GM10847 (cell line): ENCODE results near the gene NAALAD2.

Experiments used
- POLR2A ChIP-seq: IDR thresholded peaks from 2 replicates; pipeline ENCODE4 v1.6.1; 2011; ENCODE audit not compliant: insufficient read length; ENCODE audit errors: extremely low read depth

Gene NAALAD2

DNA sequence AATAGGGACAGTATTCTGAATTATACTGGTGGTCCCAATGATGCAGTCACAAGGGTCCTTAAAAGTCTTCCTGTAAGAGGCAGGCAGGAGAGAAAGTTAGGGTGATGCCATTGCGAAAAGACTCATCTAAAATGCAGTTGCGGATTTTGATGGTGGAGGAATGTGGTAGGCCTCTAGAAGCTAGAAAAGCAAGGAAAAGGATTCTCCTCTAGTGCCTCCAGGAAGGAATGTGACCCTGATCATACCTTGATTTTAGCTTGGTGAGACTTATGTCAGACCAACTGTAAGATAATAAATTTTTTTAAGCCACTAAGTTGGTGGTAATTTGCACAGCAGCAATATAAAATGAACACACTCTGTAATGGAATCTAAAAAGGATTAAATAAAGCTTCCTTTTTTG lies 54.5 kb downstream of the NAALAD2 start:
- TF ChIP-seq POLR2A, result no peak

DNA sequence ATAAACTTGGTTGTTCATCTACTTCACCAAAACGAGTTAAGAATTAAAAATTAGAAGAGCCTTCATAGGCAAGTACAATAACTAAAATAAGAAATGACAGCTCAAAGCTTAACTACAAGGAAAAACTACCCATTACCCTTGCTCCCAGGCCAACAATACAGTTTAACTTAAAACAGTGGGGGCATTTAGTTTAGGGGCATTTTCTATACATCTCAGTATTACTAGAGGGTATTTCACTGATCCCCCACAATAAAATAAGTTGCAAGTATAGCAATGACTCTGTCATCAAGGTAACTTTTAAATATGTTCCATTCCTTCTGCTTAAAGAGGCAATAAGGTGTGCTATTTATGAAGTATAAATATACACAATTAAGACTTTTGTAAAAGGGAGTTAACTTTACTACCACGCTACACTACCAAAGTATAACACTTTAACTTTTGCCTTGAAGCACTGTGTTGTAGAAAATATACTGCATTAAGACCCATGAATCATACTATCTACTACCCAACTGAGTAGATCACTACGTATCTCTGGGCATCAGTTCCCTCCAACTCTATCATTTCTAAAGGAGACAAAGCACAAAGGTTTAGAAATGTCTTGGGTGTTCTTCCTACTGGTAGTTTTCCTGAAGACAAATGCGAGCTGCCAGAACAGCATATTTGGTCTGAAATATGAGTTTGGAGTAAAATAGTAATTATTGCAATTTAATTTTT lies 58.6 kb downstream of the NAALAD2 start:
- TF ChIP-seq POLR2A, result no peak

DNA sequence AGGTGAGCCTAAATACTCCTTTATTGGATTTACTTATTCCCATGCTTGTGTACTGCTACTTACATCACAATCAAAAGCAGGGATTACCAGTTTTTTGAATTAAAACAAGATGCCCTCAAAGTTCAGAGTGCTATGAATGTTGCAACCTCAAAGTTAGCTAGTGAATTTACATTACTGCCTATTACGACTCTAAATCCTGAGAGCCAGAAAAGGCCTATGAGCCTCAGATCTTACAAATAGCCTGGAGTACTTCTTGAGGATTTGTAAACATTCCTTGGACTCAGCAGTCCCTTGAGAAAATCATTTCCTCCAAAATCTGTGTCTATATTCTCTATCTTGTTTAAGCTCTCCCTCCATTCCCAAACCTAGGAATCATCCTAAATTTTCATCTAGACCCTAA lies 62.9 kb downstream of the NAALAD2 start:
- TF ChIP-seq POLR2A, result no peak

DNA sequence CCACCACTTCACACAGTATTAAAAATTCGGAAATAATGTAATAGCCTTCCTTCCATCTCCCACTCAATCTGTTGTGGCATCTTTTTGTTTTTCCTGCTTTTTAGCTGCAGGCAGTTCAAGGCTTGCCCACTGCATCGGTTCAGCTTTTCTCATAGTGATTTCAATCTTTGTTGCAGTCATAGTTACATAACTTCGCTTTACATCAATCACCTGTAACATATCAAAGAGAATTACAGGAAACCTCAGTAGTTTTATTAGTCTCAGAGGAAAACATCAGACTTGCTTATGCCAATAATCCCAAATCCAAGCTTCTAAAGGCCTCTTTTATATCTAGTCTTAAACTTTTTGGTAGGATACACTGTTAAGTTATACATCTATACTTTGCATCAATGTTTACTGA lies 67.9 kb downstream of the NAALAD2 start:
- no peak for TF ChIP-seq POLR2A

DNA sequence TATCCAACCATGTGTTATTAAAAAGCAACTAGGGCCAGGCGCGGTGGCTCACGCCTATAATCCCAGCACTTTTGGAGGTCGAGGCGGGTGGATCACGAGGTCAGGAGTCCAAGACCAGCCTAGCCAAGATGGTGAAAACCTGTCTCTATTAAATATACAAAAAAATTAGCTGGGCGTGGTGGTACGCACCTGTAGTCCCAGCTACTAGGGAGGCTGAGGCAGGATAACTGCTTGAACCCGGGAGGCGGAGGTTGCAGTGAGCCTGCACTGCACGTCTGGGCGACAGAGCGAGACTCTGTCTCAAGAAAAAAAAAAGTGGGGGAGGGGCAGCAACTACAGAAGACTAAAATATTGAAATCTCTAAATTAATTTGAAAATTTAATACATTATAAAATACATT lies 69.9 kb downstream of the NAALAD2 start:
- no peak for TF ChIP-seq POLR2A

DNA sequence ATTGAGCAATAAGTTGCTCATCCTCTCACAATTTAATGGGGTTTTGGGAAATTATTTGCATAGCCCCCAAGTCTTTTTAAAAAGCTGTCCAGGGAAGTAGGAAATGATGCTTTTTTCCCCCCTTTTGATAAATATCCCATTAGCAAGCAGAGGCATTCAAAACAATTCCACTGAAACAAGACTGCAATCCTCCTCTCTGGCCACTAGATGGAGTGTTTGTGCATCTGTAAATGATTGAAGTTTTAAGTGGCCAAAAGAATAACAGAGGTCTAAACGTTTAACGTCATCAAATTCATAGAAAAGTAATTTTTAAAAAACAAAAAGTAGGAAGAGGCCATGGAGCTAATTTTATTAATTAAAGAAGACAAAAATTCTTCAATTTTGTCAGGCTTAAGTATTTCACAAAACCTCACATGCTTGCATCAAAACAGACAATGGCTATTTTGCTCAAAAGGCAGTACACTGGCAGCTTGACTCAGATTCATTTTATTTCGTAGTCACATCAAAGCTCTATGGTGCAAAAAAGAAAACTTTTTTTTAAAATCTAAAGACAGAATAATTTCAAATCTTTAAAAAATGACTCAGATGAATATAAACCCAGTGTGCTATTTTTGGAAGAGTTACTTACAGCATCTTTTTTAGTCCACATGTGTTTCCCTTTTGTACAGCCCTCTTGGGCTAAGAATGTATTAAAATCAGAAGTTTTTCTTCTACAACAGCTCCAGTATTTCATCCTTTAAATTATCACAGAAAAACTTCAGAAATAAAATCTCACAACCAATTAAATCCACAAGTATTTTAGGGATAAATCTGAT lies 70.6 kb downstream of the NAALAD2 start:
- TF ChIP-seq POLR2A, result no peak

DNA sequence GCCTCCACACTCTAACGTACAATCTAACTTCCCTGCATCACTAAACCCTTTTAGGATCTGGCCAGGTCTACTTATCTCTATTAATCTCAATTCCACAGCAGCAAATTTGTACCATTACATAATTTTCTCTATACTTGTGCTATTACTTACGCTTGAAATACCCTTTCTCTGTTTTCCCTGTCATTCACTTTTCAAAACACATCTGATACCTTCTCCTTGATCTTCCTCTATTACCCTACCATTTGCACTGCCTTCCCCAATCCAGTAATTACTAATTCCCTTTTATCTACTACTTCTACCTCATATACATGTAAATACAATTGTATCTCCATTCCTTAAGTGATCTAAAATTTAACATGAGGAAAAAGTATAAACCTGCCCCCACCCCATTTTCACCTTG lies 74.4 kb downstream of the NAALAD2 start:
- no peak for TF ChIP-seq POLR2A

DNA sequence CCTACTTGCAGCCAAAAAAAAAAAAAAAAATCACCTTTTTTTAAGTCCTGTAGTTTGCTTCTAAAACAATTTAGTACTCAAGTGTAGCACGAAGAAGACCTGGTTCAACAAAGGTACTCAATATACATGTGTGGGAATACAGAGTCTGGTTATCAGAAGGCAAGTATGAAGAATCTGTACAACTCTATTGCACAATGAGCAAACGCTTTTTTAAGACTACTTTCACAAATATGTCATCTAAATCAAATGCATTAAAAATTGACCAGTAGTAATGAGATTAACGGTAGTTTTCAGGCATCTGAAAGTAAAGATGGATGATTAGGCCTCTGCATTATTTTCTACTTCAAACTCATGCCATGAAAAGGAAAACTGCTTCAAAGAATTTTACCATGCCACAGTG lies 78.9 kb downstream of the NAALAD2 start:
- TF ChIP-seq POLR2A, result no peak

DNA sequence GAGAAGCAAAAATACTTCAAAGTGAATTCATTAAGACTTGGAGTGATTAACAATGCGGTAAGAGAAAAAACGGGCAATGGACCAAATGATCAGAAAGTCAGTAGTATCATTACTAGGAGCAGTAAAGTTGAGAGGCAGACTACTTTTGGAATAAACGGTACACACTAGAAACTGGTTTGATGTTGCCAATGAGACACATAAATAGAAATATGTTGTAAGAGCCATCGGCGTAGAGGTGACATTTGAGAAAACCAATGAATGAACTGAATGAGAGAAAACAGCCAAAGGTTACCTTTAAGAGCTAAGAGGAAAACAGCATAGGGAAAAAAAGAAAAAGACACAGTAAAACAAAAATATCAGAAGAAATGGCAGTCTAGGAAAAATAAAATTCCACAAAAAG lies 82.1 kb downstream of the NAALAD2 start:
- TF ChIP-seq POLR2A, result no peak

DNA sequence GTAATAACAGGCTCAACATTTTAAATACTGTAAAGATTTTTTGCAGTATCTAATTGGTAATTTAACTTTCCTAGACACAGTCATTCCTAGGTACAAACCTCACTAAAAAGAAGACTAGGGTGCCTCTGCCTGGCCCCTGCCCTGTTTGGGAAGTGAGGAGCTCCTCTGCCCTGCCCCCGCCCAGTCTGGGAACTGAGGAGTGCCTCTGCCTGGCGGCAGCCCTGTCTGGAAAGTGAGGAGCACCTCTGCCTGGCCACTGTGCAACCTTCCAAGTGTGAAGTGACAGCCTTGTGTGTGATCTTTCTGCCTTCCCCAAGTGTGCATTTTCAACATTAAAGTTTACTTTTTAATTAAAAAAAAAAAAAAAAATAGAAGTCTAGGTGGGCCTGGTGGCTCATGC lies 84.1 kb downstream of the NAALAD2 start:
- TF ChIP-seq POLR2A, result no peak

DNA sequence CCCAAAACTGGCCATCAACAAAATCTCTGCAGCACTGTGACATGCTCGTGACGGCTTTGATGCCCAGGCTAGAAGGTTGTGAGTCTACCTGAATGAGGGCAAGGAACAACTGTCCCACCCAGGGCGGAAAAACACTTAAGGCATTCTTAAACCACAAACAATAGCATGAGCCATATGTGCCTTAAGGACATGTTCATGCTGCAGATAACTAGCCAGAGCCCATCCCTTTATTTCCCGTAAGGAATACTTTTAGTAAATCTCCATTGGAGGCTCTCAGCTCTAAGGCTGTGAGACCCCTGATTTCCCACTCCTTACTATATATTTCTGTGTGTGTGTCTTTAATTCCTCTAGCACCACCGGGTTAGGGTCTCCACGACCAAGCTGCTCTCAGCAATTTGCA lies 85.0 kb downstream of the NAALAD2 start:
- no peak for TF ChIP-seq POLR2A

DNA sequence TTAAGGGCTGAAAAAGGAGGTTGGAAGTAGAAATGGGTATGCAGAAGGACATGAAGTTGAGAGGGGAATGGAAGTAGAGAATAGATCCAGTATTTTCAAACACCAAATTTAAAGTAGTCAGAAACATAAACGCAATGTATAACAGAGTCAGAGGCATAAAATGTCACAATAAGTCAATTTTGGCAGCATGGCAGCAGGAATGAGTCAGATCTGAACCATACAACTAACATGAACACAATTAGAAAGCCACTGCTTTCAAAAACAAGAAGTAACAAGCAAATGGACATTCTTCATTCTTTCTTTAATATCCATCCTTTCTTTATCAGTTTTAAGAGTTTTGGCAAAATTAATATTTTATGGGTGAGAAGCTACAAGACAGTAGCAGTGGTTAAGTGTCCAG lies 85.9 kb downstream of the NAALAD2 start:
- no peak for TF ChIP-seq POLR2A

DNA sequence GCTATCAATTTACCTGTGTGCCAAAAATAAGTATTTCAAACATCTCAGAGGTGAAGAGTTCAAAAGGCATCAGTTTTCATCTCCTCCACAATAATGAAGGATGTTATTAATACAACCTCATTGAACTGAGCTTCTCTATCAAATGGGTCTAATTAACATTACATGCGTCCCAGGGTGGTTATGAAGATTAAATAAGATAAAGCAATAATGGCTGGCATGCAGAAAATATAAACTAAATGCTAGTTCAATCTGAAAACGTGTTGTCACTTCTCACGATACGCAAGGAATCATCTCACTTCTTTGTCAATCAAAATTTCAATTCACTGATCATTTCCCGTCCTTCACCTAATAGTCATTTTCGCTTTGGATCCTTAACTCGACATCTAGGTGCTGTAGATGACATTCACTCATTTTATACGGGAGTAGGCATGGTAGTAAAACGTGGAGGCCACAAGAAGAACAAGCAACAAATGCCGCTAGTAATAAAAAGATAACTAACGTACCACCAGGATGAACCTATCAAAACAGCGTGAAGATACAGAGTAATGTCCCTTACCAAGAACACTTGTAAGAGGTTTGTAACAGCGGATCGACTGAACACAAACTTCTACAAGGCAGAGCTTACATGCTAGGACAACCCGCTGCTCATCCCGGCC lies 87.5 kb downstream of the NAALAD2 start:
- TF ChIP-seq POLR2A, result no peak

DNA sequence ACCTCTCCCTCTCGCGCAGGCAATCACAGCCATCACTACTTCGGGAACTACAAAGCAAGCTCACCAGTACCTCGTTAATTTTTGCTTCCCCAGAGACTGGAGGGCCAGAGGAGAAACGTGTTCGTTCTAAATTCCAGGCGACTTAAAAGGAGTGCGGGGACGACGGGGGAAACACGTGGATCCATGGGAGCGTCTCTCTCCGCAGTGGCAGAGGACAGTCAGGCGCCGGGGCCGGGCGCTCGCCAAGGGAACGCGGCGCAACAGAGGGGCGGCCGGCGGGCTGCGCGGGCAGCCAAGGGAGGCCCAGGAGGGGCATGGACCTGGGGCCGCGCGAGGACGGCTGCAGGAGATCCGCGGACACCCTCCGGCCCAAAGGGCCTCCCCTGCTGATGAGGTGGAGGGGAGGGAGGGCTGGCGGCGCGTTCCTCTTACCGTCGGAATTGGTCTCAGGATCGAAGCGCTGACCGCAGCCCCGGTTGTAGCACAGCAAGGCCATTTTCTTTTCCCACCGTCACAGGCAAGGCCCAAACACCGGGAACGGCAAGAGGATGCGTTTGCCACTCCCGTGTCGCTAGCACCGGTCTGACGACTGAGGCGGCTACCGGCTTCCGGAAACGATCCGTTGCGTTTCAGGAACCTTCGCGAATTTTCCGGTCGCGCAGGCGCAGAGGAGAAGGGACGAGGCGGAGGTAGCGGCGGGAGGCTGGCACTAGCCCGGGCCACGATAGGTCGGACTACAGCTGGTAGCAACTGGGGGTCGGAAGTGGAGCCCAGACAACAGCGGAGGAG lies 88.2 kb downstream of the NAALAD2 start, which contains the start of gene CHORDC1:
TSS of gene CHORDC1 (minus strand) at position 591 of the 789 bp plus-strand sequence. CDS start at position 496, 95 bp downstream.
- TF ChIP-seq POLR2A, result peak; percentile 73

DNA sequence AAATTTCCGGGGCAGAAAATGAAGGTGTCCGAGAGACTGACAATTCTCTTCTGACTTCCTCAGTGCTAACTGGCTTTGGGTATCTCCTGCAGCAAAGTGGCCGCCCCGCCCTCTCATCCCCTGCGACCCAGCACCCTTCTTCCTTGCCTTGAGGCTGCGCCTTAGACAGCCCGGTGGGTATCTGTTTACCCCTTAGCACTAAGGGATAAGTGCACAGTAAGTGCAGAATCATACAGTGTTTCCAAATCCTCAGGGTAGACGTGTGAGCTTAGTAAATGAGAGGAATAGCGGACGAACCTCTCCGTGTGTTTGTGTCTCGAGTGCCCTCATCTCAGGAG lies 88.8 kb downstream of the NAALAD2 start:
- no peak for TF ChIP-seq POLR2A
